ENCODE data around the gene RAB5IF. TPM values are rescaled to one million over a fixed set of nuclear protein-coding genes. Genes with fewer than 3 reads are reported as not detected.

Gene RAB5IF
- total and polyA plus RNA-seq, 2 of the 8 experiments (the other 6 are each of a cell fraction or from before 2014, with no cell fraction given): 95.5 to 148 TPM

DNA sequence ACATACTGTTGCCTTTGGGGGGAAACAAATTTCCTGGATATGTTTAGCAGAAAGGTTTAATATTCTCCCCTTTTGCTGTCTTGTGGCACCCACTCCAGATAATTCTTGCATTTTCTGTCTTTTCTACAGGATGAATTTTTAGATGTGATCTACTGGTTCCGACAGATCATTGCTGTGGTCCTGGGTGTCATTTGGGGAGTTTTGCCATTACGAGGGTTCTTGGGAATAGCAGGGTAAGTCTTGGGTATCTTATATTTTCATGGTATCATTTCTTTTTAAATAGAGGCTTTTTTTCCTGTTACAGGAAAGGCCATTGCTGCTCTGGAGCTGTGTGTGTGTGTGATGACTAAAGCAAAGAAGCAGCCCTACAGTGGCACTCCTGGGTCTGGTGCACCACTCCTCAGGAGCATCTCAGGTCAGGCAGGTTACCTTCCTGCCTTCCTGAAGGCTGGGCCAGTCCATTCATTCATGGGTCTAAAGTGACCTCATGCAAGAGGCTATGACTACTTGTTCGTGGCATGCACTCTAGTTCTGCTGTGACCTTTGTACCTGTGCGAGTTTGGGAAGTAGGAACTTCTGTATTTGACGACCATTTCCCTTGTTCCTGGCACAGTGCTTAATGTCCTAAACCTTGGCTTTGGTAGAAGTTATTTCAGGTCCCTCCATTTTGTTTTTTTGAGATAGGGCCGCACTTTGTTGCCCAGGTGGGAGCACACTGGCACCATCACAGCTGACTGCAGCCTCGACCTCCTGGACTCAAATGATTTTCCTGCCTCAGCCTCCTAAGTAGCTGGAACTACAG lies 2.2 kb downstream of the RAB5IF start:
- H3K4me2 ChIP-seq (ENCODE audit: insufficient read depth in 1 of 2, low read depth in 2 of 2, low read length in 2 of 2): no peak overlapping the region; a peak in 1 of 4 replicates
- no peak overlapping the region for H4K91ac ChIP-seq (replicated peaks; ENCODE audit: insufficient read length, low read length)
- H3K4ac ChIP-seq (replicated peaks; ENCODE audit: insufficient read length, low read depth, low read length): no peak overlapping the region
- H3K14ac ChIP-seq (ENCODE audit: insufficient read length): no peak overlapping the region
- DNase-seq (ENCODE audit: low read depth in 1 of 2, low spot score in 2 of 2) (no peak), FAIRE-seq (no peak)
- peak overlapping the region in 2 of 4 experiments; percentile 13 to 19; a peak in 2 of 7 replicates for H3K9ac ChIP-seq (replicated peaks in 1 of 4; ENCODE audit: extremely low read depth in 1 of 4, low read depth in 3 of 4, low read length in 3 of 4)
- H3K27me3 ChIP-seq (replicated peaks in 1 of 4; ENCODE audit: control insufficient read depth in 3 of 4, extremely low read depth in 1 of 4, insufficient read depth in 3 of 4, low read length in 3 of 4): no peaks in the 10 kb centered on the region
- peaks cover 0 to 4% (median 2%) of the 10 kb centered on the region in 4 experiments; a peak in 3 of 7 replicates for H3K4me1 ChIP-seq (replicated peaks in 1 of 4; ENCODE audit: control insufficient read depth in 3 of 4, insufficient read depth in 4 of 4, low read length in 3 of 4)
- ChIA-PET CTCF (ENCODE audit: partially characterized antibody) (interaction anchor here (1.3 kb wide), 1 partner anchor 18 kb away, joined by 3 read pairs; no protein-coding TSS in a partner anchor), POLR2A (ENCODE audit: partially characterized antibody) (interaction anchor here (0.6 to 6.3 kb wide), 3 partner anchors 8 to 323 kb away, joined by 4 to 60 read pairs (median 4); no protein-coding TSS in a partner anchor)
- TF ChIP-seq, protein P1, sequence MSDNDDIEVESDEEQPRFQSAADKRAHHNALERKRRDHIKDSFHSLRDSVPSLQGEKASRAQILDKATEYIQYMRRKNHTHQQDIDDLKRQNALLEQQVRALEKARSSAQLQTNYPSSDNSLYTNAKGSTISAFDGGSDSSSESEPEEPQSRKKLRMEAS (IDR thresholded peaks at IDR 0.05): no peak
- TF ChIP-seq RAD21 (IDR thresholded peaks at IDR 0.05 in 1 of 2, conservative IDR thresholded peaks at IDR 0.05 in 1 of 2; ENCODE audit: low read depth in 2 of 2, low read length in 2 of 2) (no peak), HDAC6 (IDR thresholded peaks at IDR 0.05; ENCODE audit: low read depth, low read length) (no peak), FOSL1 (IDR thresholded peaks at IDR 0.05; ENCODE audit: insufficient read depth, low read depth, low read length) (no peak), TEAD4 (IDR thresholded peaks at IDR 0.05; ENCODE audit: low read depth, low read length) (no peak), PHF8 (conservative IDR thresholded peaks at IDR 0.05; ENCODE audit: low read depth, low read length) (no peak), YY1 (IDR thresholded peaks at IDR 0.05; ENCODE audit: low read depth, low read length) (no peak), SP2 (IDR thresholded peaks at IDR 0.05; ENCODE audit: low read length) (no peak)
- no peak overlapping the region for H2BK120ac ChIP-seq (replicated peaks; ENCODE audit: low read depth, low read length)
- no peak overlapping the region for H2BK5ac ChIP-seq (ENCODE audit: low read depth, low read length)
- peaks cover 13 to 44% (median 32%) of the 10 kb centered on the region in 4 experiments for H3K36me3 ChIP-seq (ENCODE audit: control insufficient read depth in 2 of 4, insufficient read depth in 4 of 4, low read length in 3 of 4)
- H3K4me3 ChIP-seq (ENCODE audit: extremely low read depth in 1 of 4, insufficient read depth in 2 of 4, low read depth in 3 of 4, low read length in 4 of 4): no peak overlapping the region
- WGBS, 2 experiments (ENCODE audit: extremely low coverage in 1 of 2, insufficient coverage in 1 of 2, insufficient read length in 1 of 2, insufficient replicate concordance in 2 of 2, low coverage in 1 of 2, low lambda C conversion rate in 2 of 2, missing lambda C conversion rate in 1 of 2): 95% methylated on average over 7 of the region's 7 CpGs; no CpG with 5 or more reads in 1 of the 2 experiments
- no peaks in the 10 kb centered on the region for H3K9me3 ChIP-seq (ENCODE audit: insufficient read depth in 2 of 2, low read depth in 1 of 2, low read length in 1 of 2)
- H4K8ac ChIP-seq (ENCODE audit: extremely low read depth, insufficient read depth, low read length): no peak overlapping the region
- no peak overlapping the region for H4K5ac ChIP-seq (ENCODE audit: insufficient read length, low read depth, low read length)
- peaks cover 13% of the 10 kb centered on the region for H3K79me1 ChIP-seq (ENCODE audit: low read depth, low read length)
- no peak overlapping the region for H3K23ac ChIP-seq (ENCODE audit: insufficient read length)
- H2BK20ac ChIP-seq (ENCODE audit: low read length): no peak overlapping the region
- H2AFZ ChIP-seq (ENCODE audit: low read length): no peak overlapping the region
- peaks cover 4% of the 10 kb centered on the region for H3K23me2 ChIP-seq (ENCODE audit: low read depth, low read length)
- H3K56ac ChIP-seq (replicated peaks; ENCODE audit: insufficient read length, low read depth, low read length): no peak overlapping the region
- no peak overlapping the region for H3K18ac ChIP-seq (ENCODE audit: extremely low read depth, low read length)
- no peak overlapping the region for H2BK12ac ChIP-seq (ENCODE audit: low read depth, low read length)
- H3K27ac ChIP-seq (ENCODE audit: low read depth, low read length): no peak overlapping the region
- H2BK15ac ChIP-seq (ENCODE audit: low read length): no peak overlapping the region
- H2AK5ac ChIP-seq (ENCODE audit: low read depth, low read length): no peak overlapping the region
- H3K79me2 ChIP-seq (ENCODE audit: control insufficient read depth in 1 of 2, insufficient read depth in 2 of 2, low read length in 2 of 2): peaks cover 10 to 26% of the 10 kb centered on the region in 2 experiments
- peaks cover 0 to 14% of the 10 kb centered on the region in 2 experiments for H4K20me1 ChIP-seq (replicated peaks in 1 of 2; ENCODE audit: control insufficient read depth in 1 of 2, insufficient read depth in 2 of 2, low read length in 2 of 2)
